ENCODE data around the gene RACK1. TPM values are rescaled to one million over a fixed set of nuclear protein-coding genes. Genes with fewer than 3 reads are reported as not detected.

RACK1 gene
- total RNA-seq, 1 donor from 2014 or later, result 2,816 TPM

DNA sequence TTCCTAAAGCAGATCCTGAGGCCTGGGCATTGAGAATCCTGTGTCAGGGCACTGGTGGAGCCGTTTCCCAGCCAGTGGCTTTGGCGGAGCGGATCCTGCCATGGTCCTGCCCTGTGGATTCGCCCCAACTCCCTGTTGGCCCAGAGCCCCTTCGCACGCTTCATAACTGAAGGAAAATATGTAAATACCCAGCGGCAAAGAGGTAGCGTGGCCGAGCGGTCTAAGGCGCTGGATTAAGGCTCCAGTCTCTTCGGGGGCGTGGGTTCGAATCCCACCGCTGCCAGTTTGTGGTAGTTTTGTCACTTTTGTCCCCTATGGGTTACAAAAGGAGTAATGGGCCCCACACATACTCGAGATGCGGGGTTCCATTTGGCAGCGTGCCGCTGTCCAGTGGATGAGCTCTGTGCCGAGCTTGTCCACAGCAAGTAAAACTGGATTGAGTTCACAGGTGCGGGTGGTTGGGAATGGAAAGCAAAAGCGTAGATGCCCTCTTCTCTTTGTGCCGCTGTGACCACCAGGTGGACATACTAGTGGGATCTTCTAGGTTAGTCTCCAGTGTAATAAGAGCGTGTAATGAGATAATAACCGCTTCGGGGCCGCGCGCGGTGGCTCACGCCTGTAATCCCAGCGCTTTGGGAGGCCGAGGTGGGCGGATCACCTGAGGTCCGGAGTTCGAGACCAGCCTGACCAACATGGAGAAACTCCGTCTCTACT is 56.0 kb downstream of the RACK1 start:
- H3K9ac ChIP-seq, result no peak overlapping the region
- TF ChIP-seq EZH2phosphoT487 (IDR thresholded peaks at IDR 0.05), result no peak
- TF ChIP-seq, protein P1, sequence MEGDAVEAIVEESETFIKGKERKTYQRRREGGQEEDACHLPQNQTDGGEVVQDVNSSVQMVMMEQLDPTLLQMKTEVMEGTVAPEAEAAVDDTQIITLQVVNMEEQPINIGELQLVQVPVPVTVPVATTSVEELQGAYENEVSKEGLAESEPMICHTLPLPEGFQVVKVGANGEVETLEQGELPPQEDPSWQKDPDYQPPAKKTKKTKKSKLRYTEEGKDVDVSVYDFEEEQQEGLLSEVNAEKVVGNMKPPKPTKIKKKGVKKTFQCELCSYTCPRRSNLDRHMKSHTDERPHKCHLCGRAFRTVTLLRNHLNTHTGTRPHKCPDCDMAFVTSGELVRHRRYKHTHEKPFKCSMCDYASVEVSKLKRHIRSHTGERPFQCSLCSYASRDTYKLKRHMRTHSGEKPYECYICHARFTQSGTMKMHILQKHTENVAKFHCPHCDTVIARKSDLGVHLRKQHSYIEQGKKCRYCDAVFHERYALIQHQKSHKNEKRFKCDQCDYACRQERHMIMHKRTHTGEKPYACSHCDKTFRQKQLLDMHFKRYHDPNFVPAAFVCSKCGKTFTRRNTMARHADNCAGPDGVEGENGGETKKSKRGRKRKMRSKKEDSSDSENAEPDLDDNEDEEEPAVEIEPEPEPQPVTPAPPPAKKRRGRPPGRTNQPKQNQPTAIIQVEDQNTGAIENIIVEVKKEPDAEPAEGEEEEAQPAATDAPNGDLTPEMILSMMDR (IDR thresholded peaks at IDR 0.05), result peak; percentile 50

DNA sequence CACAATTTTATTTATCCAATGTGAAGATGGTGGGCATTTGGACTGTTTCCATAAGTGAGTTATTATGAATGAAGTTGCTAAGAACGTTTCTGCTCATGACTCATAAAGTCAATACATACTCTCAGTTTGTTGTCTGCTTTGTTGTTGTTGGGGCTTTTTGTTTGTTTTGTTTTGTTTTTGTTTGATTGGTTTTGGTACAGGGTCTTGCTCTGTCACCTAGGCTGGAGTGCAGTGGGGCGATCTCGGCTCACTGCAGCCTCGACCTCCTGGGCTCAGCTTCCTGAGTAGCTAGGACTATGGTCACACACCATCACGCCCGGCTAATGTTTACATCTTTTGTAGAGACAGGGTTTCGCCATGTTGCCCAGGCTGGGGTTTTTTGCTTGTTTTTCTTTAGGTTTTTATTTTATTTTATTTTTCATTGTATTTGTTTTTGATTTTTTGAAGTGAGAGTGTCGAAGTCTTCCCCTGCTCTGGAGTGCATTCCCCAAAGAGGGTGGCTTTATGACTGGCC is 56.7 kb downstream of the RACK1 start:
- no peak for DNase-seq (ENCODE audit: low spot score)
- Histone ChIP-seq H3K9ac (no peak overlapping the region), H3K4me1 (peaks cover 2% of the 10 kb centered on the region), H3F3A (ENCODE audit: low read depth) (peaks cover 33% of the 10 kb centered on the region), H3K27ac (no peak overlapping the region), H3K36me3 (no peaks in the 10 kb centered on the region), H2AFZ (replicated peaks) (peak overlapping the region; percentile 40), H3K4me2 (peak overlapping the region; percentile 97), H3K27me3 (peaks cover 27% of the 10 kb centered on the region), H3K9me3 (ENCODE audit: low read depth) (no peaks in the 10 kb centered on the region), H3K4me3 (peak overlapping the region; percentile 88), H3K79me2 (ENCODE audit: low read depth) (no peaks in the 10 kb centered on the region), H4K20me1 (ENCODE audit: low read depth) (peaks cover 25% of the 10 kb centered on the region)
- Mint-ChIP-seq H3K9me3 (peaks cover 24% of the 10 kb centered on the region), H3K4me3 (peak overlapping the region; percentile 99), H3K36me3 (peaks cover 8% of the 10 kb centered on the region), H3K27ac (peak overlapping the region; percentile 30), H3K4me1 (peaks cover 29% of the 10 kb centered on the region), H3K27me3 (ENCODE audit: insufficient read depth, low read depth) (peaks cover 44% of the 10 kb centered on the region)
- TF ChIP-seq EZH2phosphoT487 (IDR thresholded peaks at IDR 0.05), result no peak
- TF ChIP-seq, protein P1 (IDR thresholded peaks at IDR 0.05), result no peak
- TF ChIP-seq EZH2 (IDR thresholded peaks at IDR 0.05), result no peak

More for the DNA sequence above, 56.0 kb downstream of the RACK1 start:
- peak; percentile 84 for DNase-seq (ENCODE audit: low spot score)
- Histone ChIP-seq H2AFZ (replicated peaks) (peak overlapping the region; percentile 40), H3K36me3 (no peaks in the 10 kb centered on the region), H4K20me1 (ENCODE audit: low read depth) (peaks cover 25% of the 10 kb centered on the region), H3K9me3 (ENCODE audit: low read depth) (no peaks in the 10 kb centered on the region), H3K4me3 (peak overlapping the region; percentile 88), H3K4me1 (peaks cover 2% of the 10 kb centered on the region), H3K27ac (no peak overlapping the region), H3K27me3 (peaks cover 31% of the 10 kb centered on the region), H3K79me2 (ENCODE audit: low read depth) (no peaks in the 10 kb centered on the region), H3F3A (ENCODE audit: low read depth) (peaks cover 27% of the 10 kb centered on the region), H3K4me2 (peak overlapping the region; percentile 97)
- peaks cover 49% of the 10 kb centered on the region for H3K27me3 Mint-ChIP-seq (ENCODE audit: insufficient read depth, low read depth)
- peaks cover 31% of the 10 kb centered on the region for H3K4me1 Mint-ChIP-seq
- H3K9me3 Mint-ChIP-seq, result peaks cover 24% of the 10 kb centered on the region
- H3K36me3 Mint-ChIP-seq, result peaks cover 8% of the 10 kb centered on the region
- peak overlapping the region; percentile 100 for H3K27ac Mint-ChIP-seq
- H3K4me3 Mint-ChIP-seq, result peak overlapping the region; percentile 99

Small RNA genes lying within 50 kb of the gene (microRNA-seq; reads per million reads assigned to microRNA genes)
- not detected for gene MIR4638

Small RNA genes lying within 50 kb of the gene (small RNA-seq; reads per million reads assigned to genes)
- gene MIR4638, result not detected
- not detected for gene SNORD95
- gene SNORD96A, result not detected

Other genes starting within 250 kb of the RACK1 start
- 0.24 and 0.56 TPM in 2 replicates for gene BTNL9, start 203.6 kb downstream of the RACK1 start, total RNA-seq (ENCODE audit: low replicate concordance)
- not detected in 2 replicates for gene OR2V1, start 112.7 kb downstream of the RACK1 start, total RNA-seq (ENCODE audit: low replicate concordance)
- not detected in 2 replicates for gene OR2V2, start 96.3 kb downstream of the RACK1 start, total RNA-seq (ENCODE audit: low replicate concordance)
- gene TRIM7, start 38.7 kb downstream of the RACK1 start, total RNA-seq (ENCODE audit: low replicate concordance), result not detected in 2 replicates
- 8.1 and 24.2 TPM in 2 replicates for gene TRIM41, start 20.6 kb downstream of the RACK1 start, total RNA-seq (ENCODE audit: low replicate concordance)
- 7.9 and 9.4 TPM in 2 replicates for gene TRIM52, start 17.2 kb upstream of the RACK1 start, total RNA-seq (ENCODE audit: low replicate concordance)
- gene OR4F3, start 123.4 kb upstream of the RACK1 start, total RNA-seq (ENCODE audit: low replicate concordance), result not detected in 2 replicates

Data from neural progenitor cell (in vitro differentiated cells).